MM.1S (cell line): Measurements from ENCODE around the gene CRTAC1.

Experiments used
- DNase-seq: peaks from one replicate; pipeline ENCODE4 v3.0.0-alpha.2; 2015
- H2AFZ ChIP-seq: fragments of 300-600 bp; sonication (generic); 2 replicates; pipeline ENCODE4 v1.6.0; 2016; ENCODE audit warnings: antibody characterized with exemption, low read length
- H3F3A ChIP-seq: fragments of 300-600 bp; sonication (generic); 2 replicates; pipeline ENCODE4 v1.6.1; 2016; ENCODE audit warnings: mild to moderate bottlenecking, antibody characterized with exemption, low read length, moderate library complexity, mixed read lengths; ENCODE audit not compliant: insufficient read depth
- H3K27ac ChIP-seq: fragments of 300-600 bp; sonication (generic); 2 replicates; pipeline ENCODE4 v1.5.1; 2016; ENCODE audit warnings: mild to moderate bottlenecking, low read length
- H3K27me3 ChIP-seq: fragments of 300-600 bp; sonication (generic); replicated peaks from 2 replicates; pipeline ENCODE4 v1.6.0; 2016; ENCODE audit warnings: low read length; ENCODE audit not compliant: insufficient read depth
- H3K36me3 ChIP-seq: fragments of 300-600 bp; sonication (generic); replicated peaks from 2 replicates; pipeline ENCODE4 v1.6.1; 2016; ENCODE audit warnings: mild to moderate bottlenecking, low read length, mixed read lengths; ENCODE audit not compliant: insufficient read depth
- H3K4me1 ChIP-seq: fragments of 300-600 bp; sonication (generic); 2 replicates; pipeline ENCODE4 v1.6.1; 2016; ENCODE audit warnings: low read length, mixed read lengths
- H3K4me2 ChIP-seq: fragments of 300-600 bp; sonication (generic); 2 replicates; pipeline ENCODE4 v1.6.0; 2016; ENCODE audit warnings: low read depth, low read length
- H3K4me3 ChIP-seq: fragments of 300-600 bp; sonication (generic); 2 replicates; pipeline ENCODE4 v1.5.1; 2016; ENCODE audit warnings: low read length, mixed read lengths
- H3K79me2 ChIP-seq: fragments of 300-600 bp; sonication (generic); 2 replicates; pipeline ENCODE4 v1.6.1; 2016; ENCODE audit warnings: mixed run types, low read length, mixed read lengths
- H3K9ac ChIP-seq: fragments of 300-600 bp; sonication (generic); 2 replicates; pipeline ENCODE4 v1.6.1; 2016; ENCODE audit warnings: low read length, mixed read lengths
- H3K9me2 ChIP-seq: fragments of 300-600 bp; sonication (generic); replicated peaks from 2 replicates; pipeline ENCODE4 v1.6.1; 2016; ENCODE audit warnings: mild to moderate bottlenecking, low read length, mixed read lengths; ENCODE audit not compliant: insufficient read depth
- H3K9me3 ChIP-seq: fragments of 300-600 bp; sonication (generic); replicated peaks from 2 replicates; pipeline ENCODE4 v1.6.1; 2016; ENCODE audit warnings: mild to moderate bottlenecking, low read length, mixed read lengths; ENCODE audit not compliant: insufficient read depth
- H4K20me1 ChIP-seq: fragments of 300-600 bp; sonication (generic); 2 replicates; pipeline ENCODE4 v1.6.1; 2016; ENCODE audit warnings: mild to moderate bottlenecking, low read length, moderate library complexity, mixed read lengths; ENCODE audit not compliant: insufficient read depth
- EZH2 ChIP-seq: fragments of 300-600 bp; sonication (generic); optimal IDR thresholded peaks from 2 replicates; pipeline ENCODE3; 2017; ENCODE audit warnings: low read depth, mild to moderate bottlenecking, antibody characterized with exemption, low read length, mixed read lengths
- EZH2phosphoT487 ChIP-seq: fragments of 300-600 bp; sonication (generic); IDR thresholded peaks from 2 replicates; pipeline ENCODE4 v1.6.1; 2018; ENCODE audit warnings: antibody characterized with exemption, low read length
- TF ChIP-seq, protein P1 (sequence below): fragments of 300-600 bp; sonication (generic); IDR thresholded peaks from 2 replicates; pipeline ENCODE4 v1.5.1; 2016; ENCODE audit warnings: antibody characterized with exemption, low read length, mixed read lengths

The CRTAC1 gene

DNA sequence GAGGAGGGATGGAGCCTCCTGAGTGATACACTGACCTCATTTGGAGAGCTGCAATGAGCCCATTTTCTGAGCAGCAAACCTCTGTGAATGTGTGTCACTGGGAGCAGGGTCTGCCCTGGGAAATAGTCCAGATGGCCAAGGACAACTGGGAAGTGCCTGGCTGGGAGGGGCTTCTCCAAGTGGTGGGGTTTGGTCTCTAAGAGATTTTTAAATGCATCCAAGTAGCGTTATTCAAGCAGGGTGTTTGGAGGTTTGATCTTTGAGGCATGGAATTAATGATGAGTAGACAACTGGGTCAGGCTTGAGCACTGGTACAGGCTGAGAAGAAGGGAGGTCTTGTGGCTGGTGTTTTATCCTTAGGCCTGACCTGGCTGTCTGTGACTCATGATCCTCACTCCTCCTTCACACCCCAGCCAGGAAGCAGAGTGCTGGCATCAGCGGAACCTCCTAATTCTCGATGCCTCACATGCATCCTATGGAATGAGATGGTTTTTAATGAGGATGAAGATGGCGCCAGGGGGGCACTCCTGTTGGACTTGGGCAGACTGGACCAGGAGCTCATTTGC is 177.5 kb downstream of the CRTAC1 start:
- no peaks in the 10 kb centered on the region for H3K9me2 ChIP-seq
- H3K36me3 ChIP-seq = no peaks in the 10 kb centered on the region
- no peak overlapping the region for H2AFZ ChIP-seq
- H3K27me3 ChIP-seq = peaks cover 30% of the 10 kb centered on the region
- no peak for TF ChIP-seq EZH2
- TF ChIP-seq EZH2phosphoT487 = no peak
- TF ChIP-seq, protein P1, sequence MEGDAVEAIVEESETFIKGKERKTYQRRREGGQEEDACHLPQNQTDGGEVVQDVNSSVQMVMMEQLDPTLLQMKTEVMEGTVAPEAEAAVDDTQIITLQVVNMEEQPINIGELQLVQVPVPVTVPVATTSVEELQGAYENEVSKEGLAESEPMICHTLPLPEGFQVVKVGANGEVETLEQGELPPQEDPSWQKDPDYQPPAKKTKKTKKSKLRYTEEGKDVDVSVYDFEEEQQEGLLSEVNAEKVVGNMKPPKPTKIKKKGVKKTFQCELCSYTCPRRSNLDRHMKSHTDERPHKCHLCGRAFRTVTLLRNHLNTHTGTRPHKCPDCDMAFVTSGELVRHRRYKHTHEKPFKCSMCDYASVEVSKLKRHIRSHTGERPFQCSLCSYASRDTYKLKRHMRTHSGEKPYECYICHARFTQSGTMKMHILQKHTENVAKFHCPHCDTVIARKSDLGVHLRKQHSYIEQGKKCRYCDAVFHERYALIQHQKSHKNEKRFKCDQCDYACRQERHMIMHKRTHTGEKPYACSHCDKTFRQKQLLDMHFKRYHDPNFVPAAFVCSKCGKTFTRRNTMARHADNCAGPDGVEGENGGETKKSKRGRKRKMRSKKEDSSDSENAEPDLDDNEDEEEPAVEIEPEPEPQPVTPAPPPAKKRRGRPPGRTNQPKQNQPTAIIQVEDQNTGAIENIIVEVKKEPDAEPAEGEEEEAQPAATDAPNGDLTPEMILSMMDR = no peak
- H3K4me3 ChIP-seq = no peak overlapping the region
- H3F3A ChIP-seq = no peaks in the 10 kb centered on the region
- H3K9me3 ChIP-seq = no peaks in the 10 kb centered on the region
- DNase-seq = no peak
- no peaks in the 10 kb centered on the region for H4K20me1 ChIP-seq
- no peak overlapping the region for H3K27ac ChIP-seq
- no peaks in the 10 kb centered on the region for H3K4me1 ChIP-seq
- H3K9ac ChIP-seq = no peak overlapping the region
- no peak overlapping the region for H3K4me2 ChIP-seq
- no peaks in the 10 kb centered on the region for H3K79me2 ChIP-seq

- Histone ChIP-seq H3K4me1 (no peaks in the 10 kb centered on the region), H3K9me3 (no peaks in the 10 kb centered on the region), H2AFZ (no peak overlapping the region), H3K9me2 (no peaks in the 10 kb centered on the region), H3K4me3 (no peak overlapping the region), H3K9ac (no peak overlapping the region), H3K36me3 (no peaks in the 10 kb centered on the region), H3F3A (no peaks in the 10 kb centered on the region), H3K27me3 (peaks cover 31% of the 10 kb centered on the region), H4K20me1 (no peaks in the 10 kb centered on the region), H3K27ac (no peak overlapping the region), H3K4me2 (no peak overlapping the region), H3K79me2 (no peaks in the 10 kb centered on the region)
- DNase-seq = no peak
- TF ChIP-seq, protein P1 = no peak
- TF ChIP-seq EZH2phosphoT487 (no peak), EZH2 (no peak)
These were observed 178.1 kb downstream of the CRTAC1 start for GRCh38 chr10:97852277-97852676.

DNA sequence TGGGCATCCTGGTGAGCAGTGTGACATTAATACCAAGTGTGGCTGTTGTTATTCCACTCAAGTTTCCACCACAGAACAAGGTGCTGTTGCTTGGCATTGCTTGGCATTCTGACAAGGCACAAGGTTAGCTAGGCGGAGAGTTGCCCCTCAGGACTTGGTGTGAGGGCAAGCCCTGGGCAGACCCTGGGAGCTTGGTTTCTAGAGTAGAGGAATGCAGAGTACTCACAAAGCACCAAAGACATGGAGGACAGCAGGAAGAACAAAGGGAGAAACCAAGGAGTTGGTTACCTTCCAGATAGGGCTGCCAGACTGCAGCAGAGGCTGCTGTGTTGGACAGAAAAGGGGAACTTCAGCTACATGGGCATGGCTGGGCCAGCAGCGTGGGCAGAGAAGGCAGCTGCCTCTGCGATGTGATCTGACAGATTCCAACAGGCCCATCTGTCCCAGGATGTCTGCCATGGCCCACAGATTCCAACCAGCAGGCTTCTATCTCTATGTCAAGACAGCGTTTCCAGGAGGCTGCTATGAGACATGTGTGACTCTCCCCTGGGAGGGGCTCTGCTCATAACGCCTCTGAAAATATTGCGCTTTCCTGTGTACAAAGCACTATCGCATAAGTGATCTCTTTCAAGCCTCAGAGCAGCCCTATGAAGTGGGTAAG is 178.9 kb downstream of the CRTAC1 start:
- Histone ChIP-seq H3K36me3 (no peaks in the 10 kb centered on the region), H3K9ac (no peak overlapping the region), H3K27ac (no peak overlapping the region), H3F3A (no peaks in the 10 kb centered on the region), H3K9me2 (no peaks in the 10 kb centered on the region), H3K4me3 (no peak overlapping the region), H3K79me2 (no peaks in the 10 kb centered on the region), H2AFZ (no peak overlapping the region), H3K4me1 (no peaks in the 10 kb centered on the region), H4K20me1 (no peaks in the 10 kb centered on the region), H3K27me3 (peaks cover 38% of the 10 kb centered on the region), H3K9me3 (no peaks in the 10 kb centered on the region), H3K4me2 (no peak overlapping the region)
- no peak for DNase-seq
- TF ChIP-seq, protein P1 = no peak
- TF ChIP-seq EZH2 = no peak
- TF ChIP-seq EZH2phosphoT487 = no peak
